H1 (cell line): ENCODE measurements around the gene INPP5F. TPM values are rescaled to one million over a fixed set of nuclear protein-coding genes. Genes with fewer than 3 reads are reported as not detected.

Experiments used
- CTCF ChIA-PET: fragments of 300-600 bp; sonication (Branson Sonifier 250); formaldehyde crosslinking; loops from one replicate; lab custom pipeline; 2021; ENCODE audit not compliant: partially characterized antibody; lab: Charles Lee
- POLR2A ChIA-PET: fragments of 300-600 bp; sonication (Branson Sonifier 250); formaldehyde crosslinking; loops from one replicate; lab custom pipeline; 2021; ENCODE audit warnings: inconsistent platforms; ENCODE audit not compliant: partially characterized antibody; lab: Charles Lee
- DNase-seq, 2 experiments: peaks; one replicate each; pipeline versions ENCODE4 v3.0.0 to v3.0.0-alpha.2; 2010 to 2022; ENCODE audit warnings: low spot score in 2 of 2, low read depth in 1 of 2, mixed read lengths in 1 of 2
- FAIRE-seq: peaks from 2 replicates; lab custom pipeline; 2011; peaks lifted over from hg19 to GRCh38; lab: Jason Lieb, UNC
- H2AFZ ChIP-seq: 2 replicates; pipeline ENCODE4 v1.8.1; 2012; ENCODE audit warnings: low read length, inconsistent platforms
- H2AK5ac ChIP-seq: 2 replicates; pipeline ENCODE4 v1.6.1; 2013; ENCODE audit warnings: low read depth, low read length
- H2BK120ac ChIP-seq: replicated peaks from 2 replicates; pipeline ENCODE3; 2013; ENCODE audit warnings: low read depth, low read length, inconsistent platforms
- H2BK12ac ChIP-seq: 2 replicates; pipeline ENCODE4 v1.6.1; 2013; ENCODE audit warnings: low read depth, low read length
- H2BK15ac ChIP-seq: 2 replicates; pipeline ENCODE4 v1.6.1; 2013; ENCODE audit warnings: low read length
- H2BK20ac ChIP-seq: 2 replicates; pipeline ENCODE4 v1.6.1; 2013; ENCODE audit warnings: low read length
- H2BK5ac ChIP-seq: 2 replicates; pipeline ENCODE4 v1.6.1; 2013; ENCODE audit warnings: low read depth, low read length
- H3K14ac ChIP-seq: 2 replicates; pipeline ENCODE4 v1.6.1; 2013; ENCODE audit warnings: inconsistent platforms; ENCODE audit not compliant: insufficient read length
- H3K18ac ChIP-seq: 2 replicates; pipeline ENCODE4 v1.6.1; 2013; ENCODE audit warnings: low read length; ENCODE audit errors: extremely low read depth
- H3K23ac ChIP-seq: 2 replicates; pipeline ENCODE4 v1.6.1; 2013; ENCODE audit warnings: inconsistent platforms; ENCODE audit not compliant: insufficient read length
- H3K23me2 ChIP-seq: 2 replicates; pipeline ENCODE4 v1.6.1; 2013; ENCODE audit warnings: low read depth, low read length
- H3K27ac ChIP-seq: 2 replicates; pipeline ENCODE4 v1.6.1; 2011; ENCODE audit warnings: low read depth, low read length, inconsistent platforms
- H3K27me3 ChIP-seq, 4 experiments: replicated peaks in 1 of 4; 1 replicate in 1 of 4; 2 replicates in 3 of 4; pipeline versions ENCODE4 v1.6.1 to v1.8.1; 2011 to 2013; ENCODE audit warnings: low read length in 3 of 4, mild to moderate bottlenecking in 3 of 4, inconsistent platforms in 2 of 4, mixed read lengths in 2 of 4, moderate library complexity in 1 of 4; ENCODE audit not compliant: control insufficient read depth in 3 of 4, insufficient read depth in 3 of 4; ENCODE audit errors: extremely low read depth in 1 of 4
- H3K36me3 ChIP-seq, 4 experiments: 2 replicates each; pipeline versions ENCODE4 v1.6.1 to v1.8.1; 2011 to 2013; ENCODE audit warnings: mild to moderate bottlenecking in 4 of 4, low read length in 3 of 4, moderate library complexity in 2 of 4, control low read depth in 1 of 4, inconsistent platforms in 1 of 4; ENCODE audit not compliant: insufficient read depth in 4 of 4, control insufficient read depth in 2 of 4
- H3K4ac ChIP-seq: replicated peaks from 2 replicates; pipeline ENCODE3; 2013; ENCODE audit warnings: low read length, low read depth, mixed read lengths, inconsistent platforms; ENCODE audit not compliant: insufficient read length
- H3K4me1 ChIP-seq, 4 experiments: replicated peaks in 1 of 4; 1 replicate in 1 of 4; 2 replicates in 3 of 4; pipeline versions ENCODE4 v1.6.1 to v1.8.1; 2011 to 2013; ENCODE audit warnings: low read length in 3 of 4, inconsistent platforms in 2 of 4, mixed read lengths in 1 of 4; ENCODE audit not compliant: insufficient read depth in 4 of 4, control insufficient read depth in 3 of 4
- H3K4me2 ChIP-seq, 2 experiments: 2 replicates each; pipeline versions ENCODE4 v1.6.1 to v1.8.1; 2011 to 2013; ENCODE audit warnings: low read depth in 2 of 2, low read length in 2 of 2, control low read depth in 1 of 2, inconsistent platforms in 1 of 2, mild to moderate bottlenecking in 1 of 2; ENCODE audit not compliant: insufficient read depth in 1 of 2
- H3K4me3 ChIP-seq, 4 experiments: fragments of 200-600, 300-600 bp in 1 of 4; sonication (generic), shearing (Covaris generic), sonication (Bioruptor Twin) in 1 of 4; 2 replicates each; pipeline versions ENCODE4 v1.5.1 to v1.8.1; 2011 to 2016; ENCODE audit warnings: low read length in 4 of 4, low read depth in 3 of 4, control low read depth in 2 of 4, inconsistent platforms in 2 of 4, mild to moderate bottlenecking in 2 of 4, mixed read lengths in 1 of 4, moderate library complexity in 1 of 4; ENCODE audit not compliant: insufficient read depth in 2 of 4; ENCODE audit errors: extremely low read depth in 1 of 4
- H3K56ac ChIP-seq: replicated peaks from 2 replicates; pipeline ENCODE3; 2013; ENCODE audit warnings: low read depth, mild to moderate bottlenecking, mixed read lengths, low read length, inconsistent platforms; ENCODE audit not compliant: insufficient read length
- H3K79me1 ChIP-seq: 2 replicates; pipeline ENCODE4 v1.6.1; 2013; ENCODE audit warnings: low read depth, low read length, control low read depth
- H3K79me2 ChIP-seq, 2 experiments: 2 replicates each; pipeline versions ENCODE4 v1.6.1 to v1.8.1; 2012 to 2013; ENCODE audit warnings: low read length in 2 of 2, mild to moderate bottlenecking in 2 of 2, inconsistent platforms in 1 of 2; ENCODE audit not compliant: insufficient read depth in 2 of 2, control insufficient read depth in 1 of 2
- H3K9ac ChIP-seq, 4 experiments: replicated peaks in 1 of 4; 1 replicate in 1 of 4; 2 replicates in 3 of 4; pipeline versions ENCODE4 v1.6.1 to v1.8.1; 2011 to 2013; ENCODE audit warnings: low read depth in 3 of 4, low read length in 3 of 4, control low read depth in 2 of 4, mild to moderate bottlenecking in 2 of 4, moderate library complexity in 2 of 4, inconsistent platforms in 1 of 4; ENCODE audit errors: extremely low read depth in 1 of 4
- H3K9me3 ChIP-seq, 2 experiments: 2 replicates each; pipeline versions ENCODE4 v1.6.1 to v1.8.1; 2012 to 2013; ENCODE audit warnings: mild to moderate bottlenecking in 2 of 2, moderate library complexity in 2 of 2, control low read depth in 1 of 2, inconsistent platforms in 1 of 2, low read depth in 1 of 2, low read length in 1 of 2, mixed read lengths in 1 of 2; ENCODE audit not compliant: insufficient read depth in 2 of 2
- H4K20me1 ChIP-seq, 2 experiments: replicated peaks in 1 of 2; 2 replicates each; pipeline versions ENCODE3 to v1.8.1; 2011 to 2013; ENCODE audit warnings: inconsistent platforms in 2 of 2, low read length in 2 of 2, mild to moderate bottlenecking in 1 of 2; ENCODE audit not compliant: insufficient read depth in 2 of 2, control insufficient read depth in 1 of 2
- H4K5ac ChIP-seq: 2 replicates; pipeline ENCODE4 v1.6.1; 2013; ENCODE audit warnings: low read length, low read depth, mixed read lengths, inconsistent platforms; ENCODE audit not compliant: insufficient read length
- H4K8ac ChIP-seq: 2 replicates; pipeline ENCODE4 v1.8.0; 2013; ENCODE audit warnings: mild to moderate bottlenecking, moderate library complexity, low read length, inconsistent platforms; ENCODE audit not compliant: insufficient read depth; ENCODE audit errors: extremely low read depth
- H4K91ac ChIP-seq: replicated peaks from 2 replicates; pipeline ENCODE3; 2013; ENCODE audit warnings: low read length, mixed read lengths, inconsistent platforms; ENCODE audit not compliant: insufficient read length
- BACH1 ChIP-seq: IDR thresholded peaks from 2 replicates; pipeline ENCODE4 v1.6.1; 2012; ENCODE audit warnings: low read length, improper control_type of control experiment
- CBX5 ChIP-seq: fragments of 300-800, 300-1000 bp; sonication (generic); IDR thresholded peaks from 2 replicates; pipeline ENCODE4 v1.7.1; 2016; ENCODE audit warnings: antibody characterized with exemption, low read length, low read depth
- EGR1 ChIP-seq: IDR thresholded peaks from 2 replicates; pipeline ENCODE4 v1.6.1; 2011; ENCODE audit warnings: low read depth, low read length, borderline replicate concordance
- RBBP5 ChIP-seq: IDR thresholded peaks from 2 replicates; pipeline ENCODE4 v1.7.1; 2012; ENCODE audit warnings: low read depth, mild to moderate bottlenecking, inconsistent platforms, low read length, moderate library complexity, borderline replicate concordance
- SRF ChIP-seq: IDR thresholded peaks from 2 replicates; pipeline ENCODE4 v1.6.1; 2011; ENCODE audit warnings: mild to moderate bottlenecking, low read depth, low read length, moderate library complexity
- WGBS, 2 experiments: shearing (Covaris generic) in 1 of 2; methylation state at CpG; one replicate each; pipeline versions ENCODE4 v1.1.6 to v1.1.7; 2013 to 2015; ENCODE audit warnings: low lambda C conversion rate in 2 of 2, mixed read lengths in 2 of 2, inconsistent platforms in 1 of 2, low coverage in 1 of 2, missing lambda C conversion rate in 1 of 2; ENCODE audit not compliant: insufficient replicate concordance in 2 of 2, insufficient coverage in 1 of 2, insufficient read length in 1 of 2; ENCODE audit errors: extremely low coverage in 1 of 2, missing lambda C conversion rate in 1 of 2; 5-methylcytosine and 5-hydroxymethylcytosine counted together
- polyA plus RNA-seq, 7 experiments: library from polyadenylated mRNA; depleted of rRNA in 3 of 7; stranded (reverse) in 5 of 7; unstranded in 2 of 7; fragments of >200 nt in 5 of 7; fragments of 200-250 nt in 2 of 7; gene quantifications; 1 replicate in 5 of 7; 2 replicates in 1 of 7; 4 replicates in 1 of 7; pipeline versions ENCODE4 v1.2.1 to v1.2.3, GENCODE V29; 2011 to 2013; ENCODE audit warnings: missing spikeins in 2 of 7, mixed read lengths in 2 of 7
- total RNA-seq: library from RNA; stranded (reverse); fragmentation: NEBNext Ultra II Directional; extraction: Animal tissue kit (Norgen Biotek cat#: 25700); gene quantifications from 2 replicates; pipeline ENCODE4 v1.2.1, GENCODE V29; 2021

Gene INPP5F
- total and polyA plus RNA-seq, 2 of the 8 experiments (the other 6 are each of a cell fraction or from before 2014, with no cell fraction given) = 50.1 to 101 TPM

- no peak overlapping the region for H2AFZ ChIP-seq
- peaks cover 0 to 2% (median 0%) of the 10 kb centered on the region in 4 experiments; a peak in 2 of 7 replicates for H3K4me1 ChIP-seq
- DNase-seq (no peak), FAIRE-seq (no peak)
- H3K4ac ChIP-seq = no peak overlapping the region
- no peak overlapping the region for H2BK20ac ChIP-seq
- H4K91ac ChIP-seq = no peak overlapping the region
- no peak overlapping the region for H3K27ac ChIP-seq
- WGBS, 2 experiments = 94% methylated on average over 13 of the region's 13 CpGs; no CpG with 5 or more reads in 1 of the 2 experiments
- no peak overlapping the region for H3K9ac ChIP-seq
- H3K56ac ChIP-seq = no peak overlapping the region
- H4K8ac ChIP-seq = no peak overlapping the region
- H3K23me2 ChIP-seq = no peaks in the 10 kb centered on the region
- H4K20me1 ChIP-seq = no peaks in the 10 kb centered on the region
- H3K14ac ChIP-seq = no peak overlapping the region
- H3K23ac ChIP-seq = no peak overlapping the region
- H2BK15ac ChIP-seq = no peak overlapping the region
- H3K9me3 ChIP-seq = no peaks in the 10 kb centered on the region; a peak in 2 of 4 replicates
- H3K27me3 ChIP-seq = no peaks in the 10 kb centered on the region
- H3K4me2 ChIP-seq = no peak overlapping the region
- H2BK120ac ChIP-seq = no peak overlapping the region
- ChIA-PET POLR2A (no interaction called here), CTCF (interaction anchor here (0.6 to 4.8 kb wide), 4 partner anchors 8 to 234 kb away, joined by 3 to 19 read pairs (median 4); no protein-coding TSS in a partner anchor)
- peaks cover 0 to 9% (median 4%) of the 10 kb centered on the region in 4 experiments; a peak in 3 of 8 replicates for H3K36me3 ChIP-seq
- no peak overlapping the region for H2BK12ac ChIP-seq
- TF ChIP-seq EGR1 (no peak), RBBP5 (no peak), CBX5 (no peak), SRF (no peak), BACH1 (no peak)
- no peak overlapping the region for H2BK5ac ChIP-seq
- no peak overlapping the region for H3K4me3 ChIP-seq
- H3K79me1 ChIP-seq = no peaks in the 10 kb centered on the region
- H2AK5ac ChIP-seq = no peak overlapping the region
- H4K5ac ChIP-seq = no peak overlapping the region
- no peaks in the 10 kb centered on the region for H3K79me2 ChIP-seq
- H3K18ac ChIP-seq = no peak overlapping the region
These were observed 47.7 kb upstream of the INPP5F start for GRCh38 chr10:119677904-119678755.
